WTC11 (cell line): ENCODE measurements around the gene UVRAG. TPM values are rescaled to one million over a fixed set of nuclear protein-coding genes. Genes with fewer than 3 reads are reported as not detected.

Source experiments
- ATAC-seq: fragments of 200-7000 bp; cut with Tn5 transposase; 2 replicates; pipeline ENCODE4 v1.10.0; 2021; ENCODE audit warnings: mild to moderate bottlenecking, moderate library complexity
- CTCF ChIA-PET: fragments of 300-600 bp; sonication (Branson Sonifier 250); formaldehyde crosslinking; loops from one replicate; lab custom pipeline; 2021; ENCODE audit warnings: antibody characterized with exemption; lab: Charles Lee
- POLR2A ChIA-PET: fragments of 350-600 bp; sonication (Branson Sonifier 250); formaldehyde crosslinking; loops from one replicate; lab custom pipeline; 2021; ENCODE audit warnings: antibody characterized with exemption; lab: Charles Lee
- DNase-seq: peaks from one replicate; pipeline ENCODE4 v3.0.0; 2021; ENCODE audit warnings: low spot score
- H3K27ac Mint-ChIP-seq: 2 replicates; pipeline ENCODE4 v1.8.0; 2021; ENCODE audit warnings: mixed read lengths
- H3K27me3 Mint-ChIP-seq: 2 replicates; pipeline ENCODE4 v1.8.0; 2021; ENCODE audit warnings: low read depth, mild to moderate bottlenecking, moderate library complexity, mixed read lengths
- H3K36me3 Mint-ChIP-seq: 2 replicates; pipeline ENCODE4 v1.8.0; 2021; ENCODE audit warnings: mixed read lengths
- H3K4me1 Mint-ChIP-seq: 2 replicates; pipeline ENCODE4 v1.8.0; 2022; ENCODE audit warnings: mixed read lengths
- H3K4me3 Mint-ChIP-seq: 2 replicates; pipeline ENCODE4 v1.8.0; 2021; ENCODE audit warnings: mild to moderate bottlenecking, moderate library complexity, mixed read lengths
- H3K9me3 Mint-ChIP-seq: 2 replicates; pipeline ENCODE4 v1.8.0; 2021; ENCODE audit warnings: mixed read lengths
- ATF1 ChIP-seq: sonication (generic); formaldehyde crosslinking; IDR thresholded peaks from 2 replicates; pipeline ENCODE4 v1.8.1; 2023; ENCODE audit warnings: mild to moderate bottlenecking, moderate library complexity, missing genetic modification reagents
- CBFB ChIP-seq: sonication (generic); formaldehyde crosslinking; IDR thresholded peaks from 2 replicates; pipeline ENCODE4 v1.8.1; 2022; ENCODE audit warnings: mild to moderate bottlenecking, low read depth, missing genetic modification reagents
- EMX1 ChIP-seq: fragments of 250-450 bp; sonication (Bioruptor Pico); IDR thresholded peaks from 2 replicates; pipeline ENCODE4 v1.8.0; 2021; ENCODE audit warnings: mild to moderate bottlenecking
- FOXP1 ChIP-seq: sonication (generic); formaldehyde crosslinking; IDR thresholded peaks from 2 replicates; pipeline ENCODE4 v1.8.0; 2022; ENCODE audit warnings: missing genetic modification reagents, mild to moderate bottlenecking, moderate library complexity, borderline replicate concordance
- HMGA2 ChIP-seq: fragments of 250-450 bp; sonication (Bioruptor Pico); IDR thresholded peaks from 2 replicates; pipeline ENCODE4 v1.4.0; 2021; ENCODE audit warnings: mild to moderate bottlenecking, moderate library complexity
- JUN ChIP-seq: sonication (generic); formaldehyde crosslinking; IDR thresholded peaks from 2 replicates; pipeline ENCODE4 v1.8.0; 2023; ENCODE audit warnings: mild to moderate bottlenecking, missing genetic modification reagents
- MYBL2 ChIP-seq: sonication (generic); formaldehyde crosslinking; IDR thresholded peaks from 2 replicates; pipeline ENCODE4 v1.8.1; 2023; ENCODE audit warnings: mild to moderate bottlenecking, moderate library complexity, missing genetic modification reagents
- NFYB ChIP-seq: sonication (generic); formaldehyde crosslinking; conservative IDR thresholded peaks from 2 replicates; pipeline ENCODE4 v1.8.0; 2022; ENCODE audit warnings: low read depth, missing genetic modification reagents
- NR3C1 ChIP-seq: sonication (generic); formaldehyde crosslinking; conservative IDR thresholded peaks from 2 replicates; pipeline ENCODE4 v1.8.1; 2023; ENCODE audit warnings: low read depth, mild to moderate bottlenecking, missing genetic modification reagents
- OVOL2 ChIP-seq: fragments of 250-450 bp; sonication (Bioruptor Pico); IDR thresholded peaks from 2 replicates; pipeline ENCODE4 v1.9.0; 2021; ENCODE audit warnings: mild to moderate bottlenecking, borderline replicate concordance
- PRRX2 ChIP-seq: fragments of 250-450 bp; sonication (Bioruptor Pico); IDR thresholded peaks from 2 replicates; pipeline ENCODE4 v1.8.0; 2021; ENCODE audit warnings: mild to moderate bottlenecking
- SMAD3 ChIP-seq: sonication (generic); formaldehyde crosslinking; IDR thresholded peaks from 2 replicates; pipeline ENCODE4 v1.8.0; 2022; ENCODE audit warnings: missing genetic modification reagents, mild to moderate bottlenecking, borderline replicate concordance
- SOX15 ChIP-seq: fragments of 250-450 bp; sonication (Bioruptor Pico); IDR thresholded peaks from 2 replicates; pipeline ENCODE4 v1.9.0; 2021; ENCODE audit warnings: mild to moderate bottlenecking
- SP1 ChIP-seq: sonication (generic); formaldehyde crosslinking; conservative IDR thresholded peaks from 2 replicates; pipeline ENCODE4 v1.8.1; 2022; ENCODE audit warnings: missing genetic modification reagents
- ZNF138 ChIP-seq: sonication (generic); formaldehyde crosslinking; conservative IDR thresholded peaks from 2 replicates; pipeline ENCODE4 v1.8.1; 2022; ENCODE audit warnings: mild to moderate bottlenecking, moderate library complexity, missing genetic modification reagents
- ZNF317 ChIP-seq: sonication (generic); formaldehyde crosslinking; IDR thresholded peaks from 2 replicates; pipeline ENCODE4 v1.8.1; 2023; ENCODE audit warnings: low read depth, mild to moderate bottlenecking, moderate library complexity, missing genetic modification reagents, borderline replicate concordance
- ZNF423 ChIP-seq: fragments of 250-450 bp; sonication (Bioruptor Pico); IDR thresholded peaks from 2 replicates; pipeline ENCODE4 v2.1.2; 2022; ENCODE audit warnings: mild to moderate bottlenecking, moderate library complexity
- ZNF671 ChIP-seq: fragments of 250-450 bp; sonication (Bioruptor Pico); IDR thresholded peaks from 2 replicates; pipeline ENCODE4 v1.8.0; 2021; ENCODE audit warnings: mild to moderate bottlenecking
- total RNA-seq: library from RNA; stranded (reverse); gene quantifications from 3 replicates; pipeline ENCODE4 v1.2.3, GENCODE V29; 2021
- TF ChIP-seq, protein P1 (sequence below): sonication (generic); formaldehyde crosslinking; IDR thresholded peaks from 2 replicates; pipeline ENCODE4 v1.8.1; 2022; ENCODE audit warnings: mild to moderate bottlenecking, moderate library complexity, missing genetic modification reagents
- TF ChIP-seq, protein P2 (sequence below): fragments of 250-450 bp; sonication (Bioruptor Pico); IDR thresholded peaks from 2 replicates; pipeline ENCODE4 v1.9.0; 2021; ENCODE audit warnings: mild to moderate bottlenecking
- TF ChIP-seq, protein P3 (sequence below): fragments of 200-600 bp; IDR thresholded peaks from 2 replicates; pipeline ENCODE4 v1.8.0; 2022; ENCODE audit warnings: antibody characterized with exemption
- TF ChIP-seq, protein P4 (sequence below): sonication (generic); formaldehyde crosslinking; IDR thresholded peaks from 2 replicates; pipeline ENCODE4 v1.8.1; 2022; ENCODE audit warnings: low read depth, mild to moderate bottlenecking, moderate library complexity, missing genetic modification reagents, borderline replicate concordance
- TF ChIP-seq, protein P5 (sequence below): sonication (generic); formaldehyde crosslinking; conservative IDR thresholded peaks from 2 replicates; pipeline ENCODE4 v1.8.1; 2023; ENCODE audit warnings: mild to moderate bottlenecking, low read depth, missing genetic modification reagents, moderate library complexity

UVRAG gene
- total RNA-seq, 1 experiment from 2014 or later: 14.5 TPM

DNA sequence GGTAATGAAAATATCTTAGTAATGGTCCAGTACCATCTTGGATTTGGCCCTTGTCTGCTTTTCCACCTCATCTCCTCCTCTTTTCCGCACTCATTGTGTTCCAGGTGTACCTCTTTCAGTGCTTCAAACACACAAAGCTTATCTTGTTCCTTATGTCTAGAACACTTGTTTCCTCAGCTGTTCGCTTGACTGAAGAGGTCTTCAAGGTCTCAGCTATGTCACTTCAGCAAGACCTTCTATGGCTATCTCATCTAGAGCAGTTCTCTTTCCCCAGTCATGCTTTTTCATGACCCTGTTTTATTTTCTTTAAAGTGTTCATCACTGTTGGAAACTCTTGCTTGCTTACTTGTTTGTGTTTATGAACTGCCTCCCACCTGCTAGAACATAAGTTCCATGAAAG lies 47.4 kb downstream of the UVRAG start (continued):
- TF ChIP-seq, protein P1, sequence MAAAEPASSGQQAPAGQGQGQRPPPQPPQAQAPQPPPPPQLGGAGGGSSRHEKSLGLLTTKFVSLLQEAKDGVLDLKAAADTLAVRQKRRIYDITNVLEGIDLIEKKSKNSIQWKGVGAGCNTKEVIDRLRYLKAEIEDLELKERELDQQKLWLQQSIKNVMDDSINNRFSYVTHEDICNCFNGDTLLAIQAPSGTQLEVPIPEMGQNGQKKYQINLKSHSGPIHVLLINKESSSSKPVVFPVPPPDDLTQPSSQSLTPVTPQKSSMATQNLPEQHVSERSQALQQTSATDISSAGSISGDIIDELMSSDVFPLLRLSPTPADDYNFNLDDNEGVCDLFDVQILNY (CRISPR knock-in tag): no peak
- TF ChIP-seq, protein P2, sequence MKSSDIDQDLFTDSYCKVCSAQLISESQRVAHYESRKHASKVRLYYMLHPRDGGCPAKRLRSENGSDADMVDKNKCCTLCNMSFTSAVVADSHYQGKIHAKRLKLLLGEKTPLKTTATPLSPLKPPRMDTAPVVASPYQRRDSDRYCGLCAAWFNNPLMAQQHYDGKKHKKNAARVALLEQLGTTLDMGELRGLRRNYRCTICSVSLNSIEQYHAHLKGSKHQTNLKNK: no peak
- TF ChIP-seq OVOL2 (CRISPR knock-in tag) (no peak), SMAD3 (CRISPR knock-in tag) (no peak), ATF1 (CRISPR knock-in tag) (no peak)

DNA sequence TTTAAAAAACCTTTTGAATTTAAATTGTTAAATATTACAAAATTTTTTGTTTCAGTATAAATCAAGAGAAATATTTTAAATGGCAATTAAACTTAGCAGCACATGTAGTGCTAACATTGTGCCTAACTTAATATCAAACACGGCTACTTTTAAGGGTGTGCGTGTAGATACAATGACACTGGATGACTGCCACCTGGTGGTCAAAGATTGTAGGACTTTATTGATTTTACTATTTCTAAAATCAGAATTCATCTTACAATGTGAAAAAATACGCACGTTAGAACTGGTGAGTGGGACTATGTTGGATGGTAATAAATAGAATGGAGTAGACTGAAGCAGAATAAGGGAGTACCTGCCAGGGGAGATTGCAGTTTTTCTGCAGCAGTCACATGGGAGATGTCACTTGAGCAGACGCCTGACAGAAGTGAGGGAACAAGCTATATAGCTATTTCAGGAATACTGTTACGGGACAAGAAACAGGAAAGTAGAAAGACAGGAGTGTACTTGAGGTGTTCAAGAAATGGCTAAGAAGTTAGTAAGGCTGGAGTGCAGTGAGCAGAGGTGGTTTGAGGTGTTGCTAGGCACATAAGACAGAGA lies 52.9 kb downstream of the UVRAG start:
- CTCF ChIA-PET: interaction anchor here (0.6 to 3.7 kb wide), 10 partner anchors 11 to 442 kb away, joined by 3 to 37 read pairs (median 3); partner anchors contain the start of gene UVRAG
- H3K4me1 Mint-ChIP-seq: no peaks in the 10 kb centered on the region
- no peak overlapping the region for H3K4me3 Mint-ChIP-seq
- H3K27me3 Mint-ChIP-seq: no peaks in the 10 kb centered on the region
- H3K9me3 Mint-ChIP-seq: no peaks in the 10 kb centered on the region
- TF ChIP-seq SMAD3 (CRISPR knock-in tag): no peak
- TF ChIP-seq, protein P3, sequence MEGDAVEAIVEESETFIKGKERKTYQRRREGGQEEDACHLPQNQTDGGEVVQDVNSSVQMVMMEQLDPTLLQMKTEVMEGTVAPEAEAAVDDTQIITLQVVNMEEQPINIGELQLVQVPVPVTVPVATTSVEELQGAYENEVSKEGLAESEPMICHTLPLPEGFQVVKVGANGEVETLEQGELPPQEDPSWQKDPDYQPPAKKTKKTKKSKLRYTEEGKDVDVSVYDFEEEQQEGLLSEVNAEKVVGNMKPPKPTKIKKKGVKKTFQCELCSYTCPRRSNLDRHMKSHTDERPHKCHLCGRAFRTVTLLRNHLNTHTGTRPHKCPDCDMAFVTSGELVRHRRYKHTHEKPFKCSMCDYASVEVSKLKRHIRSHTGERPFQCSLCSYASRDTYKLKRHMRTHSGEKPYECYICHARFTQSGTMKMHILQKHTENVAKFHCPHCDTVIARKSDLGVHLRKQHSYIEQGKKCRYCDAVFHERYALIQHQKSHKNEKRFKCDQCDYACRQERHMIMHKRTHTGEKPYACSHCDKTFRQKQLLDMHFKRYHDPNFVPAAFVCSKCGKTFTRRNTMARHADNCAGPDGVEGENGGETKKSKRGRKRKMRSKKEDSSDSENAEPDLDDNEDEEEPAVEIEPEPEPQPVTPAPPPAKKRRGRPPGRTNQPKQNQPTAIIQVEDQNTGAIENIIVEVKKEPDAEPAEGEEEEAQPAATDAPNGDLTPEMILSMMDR: peak; percentile 49; the same call in 1 of the 2 replicates
- H3K27ac Mint-ChIP-seq: no peak overlapping the region
- DNase-seq (no peak), ATAC-seq (peak; percentile 41; the same call in 1 of the 2 replicates)
- POLR2A ChIA-PET: no interaction called here
- no peaks in the 10 kb centered on the region for H3K36me3 Mint-ChIP-seq

DNA sequence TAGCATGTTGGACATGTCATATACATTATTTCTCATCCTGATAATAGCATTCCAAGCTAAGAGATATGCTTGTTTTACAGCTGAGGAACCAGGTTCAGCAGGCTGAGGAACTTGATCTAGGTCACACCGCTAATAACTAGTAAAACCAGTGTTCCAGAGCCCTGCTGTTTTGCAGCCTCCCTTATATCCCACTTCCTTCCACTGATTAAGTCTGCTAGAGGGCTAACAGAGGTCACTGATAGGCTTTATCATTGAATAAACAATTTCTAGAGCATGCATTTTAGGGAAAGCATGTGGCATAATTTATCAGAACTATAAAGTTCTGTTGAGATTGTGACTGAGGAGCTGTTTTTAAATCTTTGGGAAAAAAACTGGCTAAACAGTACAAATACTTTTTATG lies 54.0 kb downstream of the UVRAG start:
- Mint-ChIP-seq H3K9me3 (no peaks in the 10 kb centered on the region), H3K27ac (no peak overlapping the region), H3K36me3 (no peaks in the 10 kb centered on the region), H3K27me3 (no peaks in the 10 kb centered on the region), H3K4me1 (peaks cover 9% of the 10 kb centered on the region), H3K4me3 (no peak overlapping the region)
- no peak for TF ChIP-seq CBFB (CRISPR knock-in tag)
- ATAC-seq: no peak
- CTCF ChIA-PET: interaction anchor here (1.3 to 3.7 kb wide), 2 partner anchors 68 to 146 kb away, joined by 4 to 37 read pairs; no protein-coding TSS in a partner anchor
- DNase-seq: no peak
- POLR2A ChIA-PET: no interaction called here

DNA sequence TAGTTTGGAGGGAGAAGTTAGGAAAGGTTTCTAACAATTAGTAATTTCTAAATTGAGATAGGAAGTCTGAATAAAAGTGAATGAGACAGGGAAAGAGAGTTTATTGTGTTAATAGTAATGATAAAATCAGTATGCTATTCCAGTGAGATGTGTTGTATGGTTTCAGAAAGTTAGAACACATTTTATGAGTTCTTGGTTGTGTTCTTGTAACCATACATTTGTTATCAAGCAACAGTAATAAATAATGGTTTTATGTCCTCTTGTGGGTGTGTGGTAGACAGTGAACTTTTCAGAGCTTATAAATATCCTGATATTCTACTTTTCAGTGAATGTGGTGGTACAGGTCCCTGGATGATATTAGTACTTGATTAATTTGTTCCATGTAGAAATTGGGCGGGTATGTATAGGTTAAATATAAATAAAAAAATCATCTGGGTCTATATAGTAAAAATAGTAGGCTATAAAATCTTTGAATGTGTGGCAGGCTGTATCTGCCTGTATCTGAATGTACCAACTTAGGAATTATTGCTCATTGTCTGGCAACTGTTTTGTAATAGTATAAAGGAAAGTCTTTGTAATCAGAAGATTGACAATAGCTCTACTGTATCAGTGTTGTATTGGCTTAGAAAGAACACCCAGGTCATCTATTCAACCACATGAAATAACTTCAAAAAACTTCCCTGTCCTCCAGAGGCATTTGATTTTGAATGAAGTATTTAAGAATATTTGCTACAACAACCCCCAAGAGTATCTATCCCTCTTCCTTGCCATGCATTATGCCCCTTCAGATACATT lies 54.8 kb downstream of the UVRAG start:
- no peak for DNase-seq
- Mint-ChIP-seq H3K36me3 (no peaks in the 10 kb centered on the region), H3K4me1 (peaks cover 11% of the 10 kb centered on the region), H3K4me3 (no peak overlapping the region), H3K27me3 (no peaks in the 10 kb centered on the region), H3K9me3 (no peaks in the 10 kb centered on the region), H3K27ac (no peak overlapping the region)
- ChIA-PET POLR2A (no interaction called here), CTCF (interaction anchor here (1.3 to 3.7 kb wide), 2 partner anchors 68 to 147 kb away, joined by 4 to 37 read pairs; no protein-coding TSS in a partner anchor)
- no peak for ATAC-seq
- TF ChIP-seq ZNF317 (CRISPR knock-in tag) (no peak), SOX15 (CRISPR knock-in tag) (no peak), ZNF138 (CRISPR knock-in tag) (no peak), FOXP1 (CRISPR knock-in tag) (no peak), EMX1 (CRISPR knock-in tag) (no peak), JUN (CRISPR knock-in tag) (no peak), ZNF423 (CRISPR knock-in tag) (no peak), HMGA2 (CRISPR knock-in tag) (no peak), ZNF671 (no peak), SP1 (CRISPR knock-in tag) (no peak), NFYB (CRISPR knock-in tag) (no peak), NR3C1 (CRISPR knock-in tag) (no peak), MYBL2 (CRISPR knock-in tag) (no peak), SMAD3 (CRISPR knock-in tag) (no peak), PRRX2 (CRISPR knock-in tag) (no peak)
- TF ChIP-seq, protein P4, sequence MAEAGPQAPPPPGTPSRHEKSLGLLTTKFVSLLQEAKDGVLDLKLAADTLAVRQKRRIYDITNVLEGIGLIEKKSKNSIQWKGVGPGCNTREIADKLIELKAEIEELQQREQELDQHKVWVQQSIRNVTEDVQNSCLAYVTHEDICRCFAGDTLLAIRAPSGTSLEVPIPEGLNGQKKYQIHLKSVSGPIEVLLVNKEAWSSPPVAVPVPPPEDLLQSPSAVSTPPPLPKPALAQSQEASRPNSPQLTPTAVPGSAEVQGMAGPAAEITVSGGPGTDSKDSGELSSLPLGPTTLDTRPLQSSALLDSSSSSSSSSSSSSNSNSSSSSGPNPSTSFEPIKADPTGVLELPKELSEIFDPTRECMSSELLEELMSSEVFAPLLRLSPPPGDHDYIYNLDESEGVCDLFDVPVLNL (CRISPR knock-in tag): no peak
- TF ChIP-seq, protein P5, sequence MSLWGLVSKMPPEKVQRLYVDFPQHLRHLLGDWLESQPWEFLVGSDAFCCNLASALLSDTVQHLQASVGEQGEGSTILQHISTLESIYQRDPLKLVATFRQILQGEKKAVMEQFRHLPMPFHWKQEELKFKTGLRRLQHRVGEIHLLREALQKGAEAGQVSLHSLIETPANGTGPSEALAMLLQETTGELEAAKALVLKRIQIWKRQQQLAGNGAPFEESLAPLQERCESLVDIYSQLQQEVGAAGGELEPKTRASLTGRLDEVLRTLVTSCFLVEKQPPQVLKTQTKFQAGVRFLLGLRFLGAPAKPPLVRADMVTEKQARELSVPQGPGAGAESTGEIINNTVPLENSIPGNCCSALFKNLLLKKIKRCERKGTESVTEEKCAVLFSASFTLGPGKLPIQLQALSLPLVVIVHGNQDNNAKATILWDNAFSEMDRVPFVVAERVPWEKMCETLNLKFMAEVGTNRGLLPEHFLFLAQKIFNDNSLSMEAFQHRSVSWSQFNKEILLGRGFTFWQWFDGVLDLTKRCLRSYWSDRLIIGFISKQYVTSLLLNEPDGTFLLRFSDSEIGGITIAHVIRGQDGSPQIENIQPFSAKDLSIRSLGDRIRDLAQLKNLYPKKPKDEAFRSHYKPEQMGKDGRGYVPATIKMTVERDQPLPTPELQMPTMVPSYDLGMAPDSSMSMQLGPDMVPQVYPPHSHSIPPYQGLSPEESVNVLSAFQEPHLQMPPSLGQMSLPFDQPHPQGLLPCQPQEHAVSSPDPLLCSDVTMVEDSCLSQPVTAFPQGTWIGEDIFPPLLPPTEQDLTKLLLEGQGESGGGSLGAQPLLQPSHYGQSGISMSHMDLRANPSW (CRISPR knock-in tag): no peak
